Astrocyte of the cerebellum (primary cell): ENCODE results near the gene LRRC40.
"Not testable (repeated sequence)": the region's sequence is repeated elsewhere in the genome, so short reads cannot be mapped to it uniquely, and the experiment has no call there.

ENCODE experiments used
- DNase-seq: peaks from one replicate; pipeline ENCODE4 v3.0.0-alpha.2; 2011; ENCODE audit warnings: low read depth
- H3K4me3 ChIP-seq: 2 replicates; pipeline ENCODE4 v1.5.1; 2011; ENCODE audit warnings: mild to moderate bottlenecking, low read depth, low read length, moderate library complexity
- CTCF ChIP-seq: IDR thresholded peaks from 2 replicates; pipeline ENCODE4 v1.5.1; 2012; ENCODE audit warnings: low read length, low read depth, moderate library complexity, mild to moderate bottlenecking; ENCODE audit errors: missing control alignments
- in situ Hi-C: cut with HindIII; loops from 2 replicates; pipeline ENCODE4 v1.10.0; 2017; ENCODE audit warnings: low sequenced_read_pairs

The LRRC40 gene

GRCh38 chr1:70220517-70221237, 15.3 kb upstream of the LRRC40 start:
- DNase-seq = no peak

GRCh38 chr1:70220015-70220414, 14.6 kb upstream of the LRRC40 start:
- in situ Hi-C loops = no loop called here
- no peak for TF ChIP-seq CTCF
- no peak for DNase-seq
- H3K4me3 ChIP-seq = no peak overlapping the region

More at GRCh38 chr1:70220517-70221237, 15.3 kb upstream of the LRRC40 start:
- peak overlapping the region; percentile 71 for H3K4me3 ChIP-seq
- no peak for TF ChIP-seq CTCF
- in situ Hi-C loops = no loop called here

GRCh38 chr1:70211541-70211940, 6.2 kb upstream of the LRRC40 start:
- in situ Hi-C loops = no loop called here
- no peak overlapping the region for H3K4me3 ChIP-seq
- DNase-seq = no peak
- TF ChIP-seq CTCF = no peak

GRCh38 chr1:70210820-70211219, 5.4 kb upstream of the LRRC40 start:
- H3K4me3 ChIP-seq = no peak overlapping the region
- TF ChIP-seq CTCF = no peak
- in situ Hi-C loops = no loop called here
- no peak for DNase-seq

GRCh38 chr1:70208292-70208691, 2.9 kb upstream of the LRRC40 start:
- TF ChIP-seq CTCF = no peak
- DNase-seq = no peak
- no peak overlapping the region for H3K4me3 ChIP-seq
- in situ Hi-C loops = no loop called here

- H3K4me3 ChIP-seq = no peak overlapping the region
- no peak for DNase-seq
- in situ Hi-C loops = no loop called here
- TF ChIP-seq CTCF = no peak
These were observed 2.1 kb upstream of the LRRC40 start for GRCh38 chr1:70207492-70207891.

- DNase-seq, in situ Hi-C loops: not testable (repeated sequence)
- H3K4me3 ChIP-seq = peak overlapping the region; percentile 99
These were observed 1.5 kb upstream of the LRRC40 start for GRCh38 chr1:70206833-70207232.
